Suprapubic skin (tissue), 3 donors: ENCODE results near the gene NPAS3.

Source experiments
- POLR2A ChIP-seq, 2 donors: fragments of 450-650 bp; IDR thresholded peaks; one replicate each; pipeline ENCODE4 v1.6.1; 2017; ENCODE audit warnings: antibody characterized with exemption in 2 of 2, mild to moderate bottlenecking in 2 of 2, moderate library complexity in 2 of 2
- TF ChIP-seq, protein P1 (sequence below), 2 donors: fragments of 200-600 bp in 1 of 2; fragments of 450-650 bp in 1 of 2; sonication (generic) in 1 of 2; IDR thresholded peaks; one replicate each; pipeline ENCODE4 v1.5.1; 2016 to 2019; ENCODE audit warnings: antibody characterized with exemption in 2 of 2, mild to moderate bottlenecking in 1 of 2, moderate library complexity in 1 of 2

DNA sequence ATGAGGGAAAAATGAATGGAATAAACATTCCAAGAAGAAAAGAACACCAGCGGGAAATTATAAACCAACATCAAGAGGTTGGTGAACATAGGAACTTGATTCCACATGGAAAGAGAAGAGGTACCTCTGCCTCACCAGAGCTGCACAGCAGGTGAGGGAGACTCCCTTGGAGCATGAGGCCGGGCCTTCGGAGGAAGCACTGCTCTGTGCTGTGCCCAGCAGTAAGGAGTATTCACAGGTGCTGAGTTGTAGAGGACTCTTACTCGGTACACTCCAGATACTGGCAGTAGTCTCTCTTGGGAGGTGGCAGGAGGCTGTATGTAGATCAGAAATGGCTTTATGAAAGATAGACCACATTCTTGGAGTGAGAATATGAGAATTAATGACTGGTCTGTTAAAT is 76.0 kb downstream of the NPAS3 start:
- TF ChIP-seq POLR2A (IDR thresholded peaks at IDR 0.05): no peak
- TF ChIP-seq, protein P1, sequence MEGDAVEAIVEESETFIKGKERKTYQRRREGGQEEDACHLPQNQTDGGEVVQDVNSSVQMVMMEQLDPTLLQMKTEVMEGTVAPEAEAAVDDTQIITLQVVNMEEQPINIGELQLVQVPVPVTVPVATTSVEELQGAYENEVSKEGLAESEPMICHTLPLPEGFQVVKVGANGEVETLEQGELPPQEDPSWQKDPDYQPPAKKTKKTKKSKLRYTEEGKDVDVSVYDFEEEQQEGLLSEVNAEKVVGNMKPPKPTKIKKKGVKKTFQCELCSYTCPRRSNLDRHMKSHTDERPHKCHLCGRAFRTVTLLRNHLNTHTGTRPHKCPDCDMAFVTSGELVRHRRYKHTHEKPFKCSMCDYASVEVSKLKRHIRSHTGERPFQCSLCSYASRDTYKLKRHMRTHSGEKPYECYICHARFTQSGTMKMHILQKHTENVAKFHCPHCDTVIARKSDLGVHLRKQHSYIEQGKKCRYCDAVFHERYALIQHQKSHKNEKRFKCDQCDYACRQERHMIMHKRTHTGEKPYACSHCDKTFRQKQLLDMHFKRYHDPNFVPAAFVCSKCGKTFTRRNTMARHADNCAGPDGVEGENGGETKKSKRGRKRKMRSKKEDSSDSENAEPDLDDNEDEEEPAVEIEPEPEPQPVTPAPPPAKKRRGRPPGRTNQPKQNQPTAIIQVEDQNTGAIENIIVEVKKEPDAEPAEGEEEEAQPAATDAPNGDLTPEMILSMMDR (IDR thresholded peaks at IDR 0.05): no peak
